NCI-H446 treated with DMSO at 0.1 percent for 48 hours (cell line): ENCODE measurements around the gene DNAH8.
A peak's percentile ranks its signal among the peaks of the same experiment; 100 is the strongest.

Experiments used
- DNase-seq: peaks from one replicate; lab custom pipeline; 2025; lab: John Stamatoyannopoulos, UW

DNAH8 gene

DNA sequence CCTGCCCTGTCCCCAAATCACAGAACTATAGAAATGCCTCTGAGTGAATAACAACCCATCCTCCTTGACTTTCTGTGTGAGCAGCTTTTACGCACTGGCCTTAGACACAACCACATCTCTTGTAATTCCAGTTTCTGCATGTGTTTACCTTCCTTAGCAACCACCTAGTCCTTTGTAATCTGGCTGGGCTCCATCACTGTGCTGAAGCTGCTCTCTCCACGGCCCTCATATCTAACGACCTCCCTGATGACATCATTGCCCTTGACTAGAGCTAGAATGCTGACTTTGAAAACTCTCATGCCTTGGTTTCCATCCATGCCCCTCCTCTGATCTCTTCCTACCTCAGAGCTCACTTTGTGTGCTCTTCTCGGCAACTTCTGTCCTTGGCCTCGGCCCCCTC lies 303.0 kb downstream of the DNAH8 start:
- no peak for DNase-seq

DNA sequence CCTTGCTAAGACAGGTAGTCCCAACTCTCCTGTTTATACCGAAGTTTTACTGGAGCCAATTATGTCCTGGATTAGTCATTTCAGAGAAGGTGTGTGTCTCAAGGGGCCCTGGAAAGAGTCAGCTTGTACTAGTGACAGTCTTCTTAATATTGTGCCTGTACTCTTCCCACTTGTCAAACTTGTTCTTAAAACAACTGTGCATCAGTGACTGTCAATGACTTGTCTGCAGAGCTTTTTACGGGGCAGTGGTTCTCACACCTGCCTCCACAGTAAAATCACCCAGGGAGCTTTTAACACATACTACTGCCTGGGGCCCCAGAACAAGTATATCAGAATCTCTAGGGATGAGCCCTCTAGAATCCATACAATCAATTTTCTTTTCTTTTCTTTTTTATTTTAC lies 305.0 kb downstream of the DNAH8 start:
- no peak for DNase-seq

DNA sequence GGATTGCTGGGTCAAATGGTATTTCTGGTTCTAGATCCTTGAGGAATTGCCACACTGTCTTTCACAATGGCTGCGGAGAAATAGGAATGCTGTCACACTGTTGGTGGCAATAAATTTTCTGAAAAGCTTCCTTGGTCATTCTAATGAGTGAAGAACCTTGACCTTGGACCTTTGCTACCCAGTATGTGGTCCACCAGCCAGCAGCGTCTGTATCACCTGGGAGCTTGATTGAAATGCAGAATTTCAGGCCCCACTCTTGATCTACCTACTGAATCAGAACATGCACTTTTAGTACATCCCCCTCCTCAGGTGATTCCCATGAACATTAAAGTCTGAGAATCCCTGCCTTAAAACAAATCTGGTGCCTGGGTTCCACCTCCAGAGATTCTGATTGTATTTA lies 305.9 kb downstream of the DNAH8 start:
- DNase-seq, result no peak

DNA sequence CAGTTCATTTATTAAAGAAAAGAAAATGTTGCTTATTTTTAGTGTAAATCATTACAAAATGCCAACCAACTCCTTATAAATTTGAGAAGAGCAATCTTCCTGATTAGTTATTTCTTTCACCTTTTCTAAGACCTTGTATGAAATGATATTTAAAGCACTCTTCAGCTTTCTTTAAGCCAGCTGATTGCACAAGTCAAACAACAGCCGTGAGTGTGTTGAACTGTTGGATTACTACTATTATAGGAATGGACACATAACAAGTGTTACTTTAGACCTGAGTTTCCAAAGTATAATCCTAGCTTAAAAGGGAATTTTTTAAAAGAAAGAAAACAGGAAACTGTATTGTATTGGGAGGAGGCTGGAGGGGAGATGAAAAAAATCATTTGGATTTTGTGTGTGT lies 306.7 kb downstream of the DNAH8 start:
- DNase-seq, result no peak

DNA sequence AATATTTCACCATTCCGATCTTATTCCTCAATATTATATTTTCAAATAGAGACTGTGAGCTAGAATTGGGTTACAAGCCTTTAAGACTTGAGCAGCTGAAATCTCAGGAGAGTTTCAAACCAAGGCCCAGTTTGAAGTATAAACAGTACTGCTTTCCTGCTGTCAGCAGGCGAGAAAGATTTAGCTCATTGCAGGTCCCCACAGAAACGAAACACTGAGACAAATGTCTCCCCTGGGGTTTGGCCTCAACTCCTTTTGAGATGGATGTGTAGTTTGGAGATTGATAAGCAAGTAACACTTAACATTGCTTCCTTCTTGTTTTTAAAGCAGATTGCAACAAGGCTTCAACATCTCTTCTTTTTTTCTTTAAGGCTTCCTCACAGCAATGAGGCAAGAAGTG lies 311.1 kb downstream of the DNAH8 start:
- DNase-seq, result no peak

DNA sequence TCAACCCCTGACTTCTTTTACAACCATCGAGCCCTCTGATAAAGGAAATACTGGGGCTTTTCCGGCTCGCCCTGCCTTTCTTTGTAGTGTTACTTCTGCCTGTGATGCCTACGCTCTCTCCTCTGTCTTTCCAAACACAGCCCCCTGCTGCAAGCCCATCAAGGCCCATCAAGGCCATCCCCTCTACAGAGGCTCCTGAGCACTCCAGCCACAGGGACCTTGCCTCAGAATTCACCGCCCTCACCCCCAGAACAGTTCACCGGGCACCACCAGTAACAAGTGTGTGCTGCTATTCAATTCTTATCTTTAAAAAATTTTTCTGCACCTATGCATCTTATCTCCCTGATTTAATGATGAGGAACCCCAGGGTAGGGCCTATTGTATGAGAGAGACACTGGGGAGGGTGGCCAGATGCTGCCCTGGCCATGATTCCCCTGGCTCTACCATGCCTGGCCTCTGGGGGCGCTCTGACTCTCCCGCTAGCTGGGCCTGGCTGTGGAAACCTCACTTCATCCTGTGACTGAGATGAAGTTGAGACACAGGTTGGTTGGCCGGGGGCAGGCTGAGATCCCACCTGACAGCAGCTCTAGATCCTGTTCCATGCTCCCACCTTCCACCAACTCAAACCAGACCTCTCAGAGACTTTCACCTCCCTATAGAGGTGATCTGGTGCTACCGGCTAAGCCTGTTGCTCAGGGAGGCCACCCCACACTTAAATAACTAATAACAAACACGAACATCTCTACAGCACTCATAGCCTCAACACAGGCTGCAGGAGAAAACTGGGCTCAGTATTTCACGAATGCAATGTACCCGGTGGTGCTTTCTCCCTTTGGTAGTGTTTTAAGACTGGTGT lies 314.3 kb downstream of the DNAH8 start:
- no peak for DNase-seq

DNA sequence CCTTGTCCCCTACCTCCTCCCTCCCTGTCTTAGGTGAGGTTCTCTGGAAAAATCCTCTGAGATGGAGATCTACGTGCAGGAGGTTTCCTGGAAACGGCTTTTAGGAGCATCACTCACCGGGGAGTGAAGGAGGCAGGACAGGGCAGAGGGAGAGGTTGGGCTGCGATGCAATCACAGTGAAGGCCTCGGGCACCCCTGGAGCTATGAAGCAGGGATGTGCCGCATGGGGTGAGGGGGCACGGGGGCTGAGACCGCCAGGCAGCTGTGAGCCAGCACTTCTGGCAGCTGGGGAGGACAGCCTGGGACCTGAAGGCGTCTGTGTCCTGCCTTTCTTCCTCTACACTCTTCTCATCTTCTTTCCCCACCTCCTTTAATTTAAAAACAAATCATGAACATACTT lies 320.6 kb downstream of the DNAH8 start:
- no peak for DNase-seq

DNA sequence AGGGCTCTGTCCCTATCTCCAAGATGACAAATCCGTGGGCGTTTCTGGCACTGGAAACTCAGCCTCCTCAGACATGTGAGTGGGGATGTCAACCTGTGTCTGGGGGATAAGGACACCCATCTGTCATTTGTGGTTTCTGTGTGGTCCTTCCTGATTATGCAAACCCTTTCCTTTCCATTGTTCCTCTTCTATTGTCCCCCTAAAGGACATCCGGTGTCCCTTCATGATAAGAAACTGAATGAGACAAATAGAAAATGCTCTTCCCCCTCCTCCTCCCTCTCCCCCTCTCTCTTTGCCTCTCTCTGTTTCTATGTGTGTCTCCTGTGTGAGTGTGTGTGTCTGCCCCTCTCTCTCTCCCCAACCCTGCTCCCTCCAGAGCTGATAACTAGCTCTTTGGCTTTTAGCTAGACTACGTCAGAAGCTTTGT lies 322.0 kb downstream of the DNAH8 start:
- DNase-seq, result no peak

DNA sequence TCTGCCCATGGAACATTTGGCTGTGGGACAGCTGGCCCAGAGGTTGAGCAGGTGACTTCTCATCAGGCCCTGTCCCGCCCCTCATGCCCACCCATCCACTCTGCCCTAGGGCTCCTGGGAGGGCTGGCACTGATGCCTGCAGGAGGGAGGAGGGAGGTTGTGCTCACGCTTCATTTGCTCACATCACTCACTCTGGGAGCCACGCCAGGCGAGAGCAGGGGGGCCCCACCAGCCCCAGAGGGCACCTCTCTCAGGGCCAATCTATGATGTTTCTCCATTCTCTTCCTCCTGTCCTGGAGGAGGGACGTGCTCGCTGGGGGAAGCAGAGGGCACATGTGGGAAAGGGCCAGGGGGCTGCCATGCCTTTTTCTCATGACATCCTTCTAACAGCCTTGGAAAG lies 322.6 kb downstream of the DNAH8 start:
- peak; percentile 53 for DNase-seq

DNA sequence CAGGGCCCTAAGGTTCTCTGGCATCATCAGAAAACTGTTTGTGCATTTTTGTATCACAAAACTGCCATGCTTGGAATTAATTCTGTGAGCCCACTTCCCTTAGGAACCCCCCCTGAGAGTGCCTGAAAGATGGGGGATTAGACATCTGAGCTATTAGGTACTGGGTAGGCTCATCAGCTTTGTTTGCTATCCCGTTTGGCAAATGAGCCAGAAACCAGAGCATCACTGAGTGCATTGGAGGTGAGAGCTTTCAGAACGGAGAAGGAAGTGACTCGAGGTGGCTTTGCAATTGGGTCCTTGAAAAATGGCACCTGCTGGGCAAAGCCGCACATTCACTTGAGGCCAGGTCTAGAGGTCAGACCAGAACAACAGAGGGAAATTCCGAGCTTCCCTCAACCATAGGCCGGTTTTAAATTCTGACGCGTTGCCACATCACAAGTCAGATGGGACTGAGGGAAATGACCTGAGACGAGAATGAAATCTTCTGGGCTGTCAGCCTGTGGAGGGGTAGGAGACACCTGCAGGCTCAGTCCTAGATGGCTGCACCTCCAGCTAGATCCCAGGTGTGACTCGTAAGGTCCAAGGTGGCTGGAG lies 325.1 kb downstream of the DNAH8 start:
- DNase-seq, result no peak

DNA sequence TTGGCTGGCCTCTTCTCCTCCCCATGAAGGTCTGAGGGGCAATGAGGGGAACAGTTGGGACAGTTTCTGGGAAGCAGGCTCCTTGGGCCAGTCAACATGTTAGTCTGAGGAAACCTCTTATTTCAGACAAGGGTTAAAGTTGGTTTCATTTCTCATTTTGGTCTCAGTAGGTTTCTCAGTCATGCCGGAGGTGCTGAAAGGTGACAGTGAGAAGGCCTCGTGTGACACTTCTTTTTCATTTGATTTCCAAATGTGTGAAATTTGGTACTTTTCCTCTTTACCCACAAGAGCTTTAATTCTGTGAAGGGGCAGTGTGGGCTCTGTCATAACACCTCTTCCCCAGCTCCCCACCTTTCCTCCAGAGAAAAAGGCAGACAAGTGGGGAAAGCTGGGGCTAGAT lies 326.0 kb downstream of the DNAH8 start:
- DNase-seq, result no peak

DNA sequence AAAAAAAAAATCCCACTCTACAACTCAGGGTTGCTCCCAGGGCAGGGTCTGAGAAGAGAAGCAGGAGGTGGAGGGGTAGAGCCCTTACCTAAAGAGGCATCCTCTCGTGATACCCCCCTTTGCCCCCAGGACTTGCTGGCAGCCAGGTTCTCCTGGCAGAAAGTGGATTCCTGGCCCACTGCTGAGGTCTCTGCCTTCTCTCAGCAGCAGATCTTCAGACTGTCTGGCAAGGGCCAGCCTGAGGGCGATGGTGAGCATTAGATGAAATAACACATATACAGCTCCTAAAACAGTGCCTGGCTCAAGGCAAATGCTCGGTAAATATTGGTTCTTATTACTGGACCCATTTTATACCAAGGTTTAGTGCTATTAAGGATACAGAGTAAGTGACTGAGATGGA lies 328.7 kb downstream of the DNAH8 start:
- no peak for DNase-seq

DNA sequence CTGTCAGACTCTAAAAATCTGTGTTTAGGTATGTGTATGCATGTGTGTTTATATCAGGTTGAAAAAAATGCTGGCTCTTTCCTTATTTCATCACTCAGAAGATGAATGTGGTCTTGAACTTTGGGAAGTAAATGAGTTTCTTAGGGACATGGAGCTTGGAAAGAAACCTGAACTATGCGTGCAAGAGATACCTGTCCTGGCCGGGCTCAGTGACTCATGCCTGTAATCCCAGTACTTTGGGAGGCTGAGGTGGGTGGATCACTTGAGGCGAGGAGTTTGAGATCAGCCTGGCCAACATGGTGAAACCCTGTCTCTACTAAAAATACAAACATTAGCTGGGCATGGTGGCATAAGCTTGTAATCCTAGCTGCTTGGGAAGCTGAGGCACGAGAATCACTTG lies 329.1 kb downstream of the DNAH8 start:
- DNase-seq, result no peak

DNA sequence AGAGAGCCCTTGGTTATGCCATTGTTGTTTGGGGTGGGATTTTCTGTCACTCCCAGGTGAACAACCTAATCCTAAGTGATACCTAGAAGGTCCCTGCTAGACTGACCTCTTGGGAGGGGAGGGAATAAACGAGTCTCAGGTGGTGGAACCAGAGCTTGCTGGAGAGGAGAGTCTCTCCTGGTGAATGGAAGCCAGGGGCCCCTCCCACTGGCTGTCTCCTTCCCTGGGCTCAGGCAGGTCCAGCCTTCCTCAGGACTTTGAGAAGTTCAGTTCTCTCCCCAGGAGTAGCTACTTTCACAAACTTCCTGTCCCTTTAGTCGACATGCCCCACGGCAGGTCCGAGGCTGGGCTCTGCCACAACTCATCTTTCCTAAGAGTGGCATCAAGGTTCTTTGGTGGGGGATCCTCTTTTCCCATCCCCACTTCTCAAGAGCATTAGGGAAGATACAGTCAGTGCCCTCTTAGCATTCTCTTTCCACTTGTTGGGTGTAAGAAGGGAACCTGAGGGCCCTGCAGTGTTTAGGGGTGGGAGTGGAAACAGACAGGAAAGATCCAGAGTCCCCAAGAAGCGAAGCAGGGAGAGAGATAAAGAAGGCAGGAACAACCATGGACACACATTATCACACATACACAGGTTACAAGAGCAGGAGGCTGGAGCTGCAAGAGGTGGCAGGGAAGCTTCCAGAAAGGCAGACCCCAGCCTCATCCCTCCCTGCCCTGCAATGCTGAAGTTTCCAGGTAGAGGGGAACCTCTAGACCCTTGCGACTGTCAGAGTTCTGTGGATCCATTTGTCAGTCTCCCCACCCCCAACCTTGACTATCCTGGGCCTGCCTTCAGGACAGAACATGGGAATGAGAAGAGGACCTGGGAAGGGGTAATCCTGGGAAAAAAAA lies 332.6 kb downstream of the DNAH8 start:
- DNase-seq, result no peak

DNA sequence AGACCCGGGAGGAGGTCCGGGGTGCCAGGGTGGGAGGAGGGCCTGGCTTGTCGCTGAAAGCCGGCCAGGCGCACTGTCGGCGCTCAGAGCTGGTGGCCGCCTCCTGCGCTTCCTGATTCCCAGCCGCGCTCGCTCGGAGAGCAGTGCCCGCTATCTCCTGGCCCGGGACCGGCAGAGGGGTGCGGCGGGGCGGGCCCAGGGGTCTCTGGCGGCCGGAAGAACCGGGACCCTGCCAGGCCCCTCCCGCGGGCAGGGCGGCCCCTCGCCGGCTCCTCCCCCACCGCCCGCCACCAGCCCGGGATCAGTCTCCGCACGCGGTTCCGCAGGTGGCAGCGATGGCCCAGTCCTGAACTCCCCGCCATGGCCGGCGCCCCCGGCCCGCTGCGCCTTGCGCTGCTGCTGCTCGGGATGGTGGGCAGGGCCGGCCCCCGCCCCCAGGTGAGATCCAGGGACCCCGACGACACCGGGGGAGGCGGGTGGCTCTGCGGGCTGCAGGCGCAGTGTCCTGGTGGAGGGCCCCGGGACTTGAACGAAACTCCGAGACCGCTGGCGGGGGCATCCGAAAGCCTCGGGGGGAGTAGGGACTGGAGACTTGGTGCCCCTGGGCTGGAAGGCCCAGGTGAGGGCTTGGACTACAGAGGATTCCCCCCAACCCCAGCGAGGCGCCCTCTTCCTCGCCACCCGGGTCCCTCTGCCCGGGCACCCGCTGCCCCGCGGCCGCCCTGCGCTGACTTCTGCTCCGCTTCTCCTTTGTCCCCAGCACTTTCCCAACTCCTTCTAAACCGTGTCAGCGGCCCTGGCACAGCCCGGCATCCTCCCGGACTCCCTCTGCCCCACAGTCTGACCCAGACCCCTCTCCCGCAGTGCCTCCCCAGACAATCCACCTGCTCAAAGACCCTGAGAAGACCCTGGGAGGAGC lies 333.6 kb downstream of the DNAH8 start, which contains the start of gene GLP1R:
Gene GLP1R (plus strand): TSS at position 301 of the 919 bp plus-strand sequence. CDS start 60 bp downstream, at position 361.
- no peak for DNase-seq

DNA sequence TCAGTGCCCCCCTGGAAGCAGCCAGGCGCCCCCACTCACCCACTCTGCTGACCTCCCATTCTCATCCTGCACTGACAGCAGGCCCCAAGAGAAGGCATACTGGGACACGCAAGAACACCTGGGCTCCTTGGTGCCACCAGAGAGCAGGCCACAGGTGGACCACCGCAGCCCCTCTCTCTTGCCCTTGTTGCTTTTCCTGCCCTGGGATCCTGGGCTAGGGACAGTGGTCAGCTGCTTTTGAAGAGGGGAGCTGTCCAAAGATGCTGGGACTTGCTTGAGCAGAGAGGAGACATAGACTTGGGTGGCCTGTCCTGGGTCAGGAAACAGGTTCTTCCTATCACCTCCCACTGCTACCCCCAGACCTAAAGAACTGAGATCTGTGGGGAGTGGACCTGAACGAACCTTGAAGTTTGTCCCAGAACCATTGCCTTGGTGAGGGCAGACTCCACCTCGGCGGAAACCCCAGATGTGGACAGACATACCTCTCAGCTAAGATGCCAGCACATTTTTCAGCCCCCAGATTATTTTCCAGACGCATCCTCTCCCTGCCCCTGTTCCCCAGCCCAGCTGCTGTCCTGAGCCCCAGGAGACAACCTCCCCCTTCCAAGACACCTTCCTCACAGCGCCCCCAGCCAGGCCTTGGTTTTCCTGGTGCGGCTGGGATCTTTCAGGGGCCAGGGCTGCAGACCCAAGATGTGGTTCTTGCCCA lies 334.6 kb downstream of the DNAH8 start:
- no peak for DNase-seq

DNA sequence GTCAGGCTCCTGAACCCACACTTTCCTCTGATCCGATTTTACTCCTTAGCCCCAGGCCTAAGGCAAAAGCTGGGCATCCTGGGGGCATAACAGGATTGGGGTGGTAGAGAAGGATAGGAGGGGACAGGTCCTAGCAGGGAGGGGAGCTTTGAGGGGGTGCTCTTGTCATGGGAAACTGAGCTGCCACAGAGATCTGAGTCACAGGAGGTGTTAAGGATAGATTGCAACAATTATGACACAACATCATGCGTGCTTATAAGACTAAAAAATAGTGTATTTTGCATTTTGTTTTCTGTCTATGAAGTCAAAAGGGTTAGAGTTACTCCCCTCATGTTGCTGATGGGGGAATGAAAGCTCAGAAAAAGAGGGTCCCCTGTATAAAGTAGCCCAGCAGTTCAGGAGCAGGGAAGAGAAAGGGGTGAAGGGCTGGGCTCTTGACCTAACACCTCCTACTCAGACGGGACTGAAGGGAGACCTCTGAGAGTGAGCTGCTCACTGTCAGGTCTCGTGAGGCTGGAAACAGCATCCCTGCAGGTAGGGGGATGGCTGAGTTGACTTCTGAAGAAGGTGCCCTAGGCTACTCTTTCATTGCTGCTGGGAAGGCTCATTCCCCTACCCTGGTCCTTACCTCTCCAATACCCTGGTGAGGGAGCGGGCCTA lies 335.5 kb downstream of the DNAH8 start:
- DNase-seq, result no peak

DNA sequence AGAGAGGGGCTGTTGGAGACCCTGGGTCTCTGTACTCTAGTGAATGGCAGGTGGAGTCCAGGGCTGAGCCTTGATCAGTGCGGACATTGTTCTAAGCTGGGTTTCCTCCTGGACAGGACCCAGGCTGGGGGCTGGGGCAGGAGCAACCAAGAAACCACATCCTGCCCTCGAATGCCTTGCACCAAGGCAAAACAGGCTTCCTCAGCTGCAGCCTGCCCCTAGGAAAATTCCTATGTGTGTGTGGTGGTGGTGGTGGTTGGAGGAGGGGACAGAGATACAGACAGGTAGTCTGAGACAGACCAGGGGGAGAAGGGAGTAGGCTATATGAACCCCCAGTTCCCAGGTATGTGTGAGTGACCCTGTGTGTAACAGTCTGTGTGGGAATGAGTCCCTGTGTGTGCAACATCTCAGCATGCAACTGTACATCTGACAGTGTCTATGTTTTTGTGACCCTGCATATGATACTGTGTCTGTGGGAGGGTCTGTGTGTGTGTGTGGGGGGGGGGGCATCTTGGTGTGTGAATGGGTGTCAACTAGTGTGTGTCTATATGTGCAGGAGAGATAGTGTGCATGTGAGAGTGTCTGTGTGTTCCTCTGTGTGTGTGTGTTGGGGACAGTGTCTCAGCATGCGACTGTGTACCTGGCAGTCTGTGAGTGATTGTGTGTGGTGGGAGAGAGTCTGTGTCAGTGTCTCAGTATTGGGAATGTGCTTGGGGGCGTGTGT lies 336.4 kb downstream of the DNAH8 start:
- DNase-seq, result no peak

DNA sequence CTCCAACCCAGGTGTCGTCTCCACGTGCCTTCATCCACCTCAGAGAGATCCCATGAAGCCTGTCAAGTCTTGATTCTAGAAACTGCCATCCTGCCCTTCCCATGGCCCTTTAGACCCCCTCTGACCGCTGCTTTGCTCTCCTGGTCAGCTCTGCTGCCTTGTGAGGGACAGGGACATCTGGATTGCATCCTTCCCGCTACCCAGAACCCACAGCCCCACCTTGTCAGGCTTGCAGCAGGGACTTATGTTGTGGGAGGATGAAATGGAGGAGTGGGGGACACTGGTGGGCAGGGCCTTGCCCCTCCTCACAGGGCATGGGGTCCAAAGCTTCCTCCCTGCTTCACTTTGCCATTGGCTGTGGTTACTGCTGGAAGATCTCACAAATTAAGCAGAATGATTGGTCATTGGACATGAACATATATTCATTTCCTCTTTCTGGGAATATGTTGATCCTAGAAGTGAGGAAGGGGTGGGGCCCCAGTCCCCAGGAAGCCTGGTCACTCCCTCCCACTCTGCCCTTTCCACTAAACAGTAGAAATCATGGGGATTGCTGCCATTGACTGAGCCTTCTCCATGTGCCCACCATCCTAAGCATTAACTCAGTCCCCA lies 338.0 kb downstream of the DNAH8 start:
- DNase-seq, result no peak
